ENCODE measurements around the gene RAP1GAP2.
A peak's percentile ranks its signal among the peaks of the same experiment; 100 is the strongest.
"Not testable (repeated sequence)": the region's sequence is repeated elsewhere in the genome, so short reads cannot be mapped to it uniquely, and the experiment has no call there.

The RAP1GAP2 gene

DNA sequence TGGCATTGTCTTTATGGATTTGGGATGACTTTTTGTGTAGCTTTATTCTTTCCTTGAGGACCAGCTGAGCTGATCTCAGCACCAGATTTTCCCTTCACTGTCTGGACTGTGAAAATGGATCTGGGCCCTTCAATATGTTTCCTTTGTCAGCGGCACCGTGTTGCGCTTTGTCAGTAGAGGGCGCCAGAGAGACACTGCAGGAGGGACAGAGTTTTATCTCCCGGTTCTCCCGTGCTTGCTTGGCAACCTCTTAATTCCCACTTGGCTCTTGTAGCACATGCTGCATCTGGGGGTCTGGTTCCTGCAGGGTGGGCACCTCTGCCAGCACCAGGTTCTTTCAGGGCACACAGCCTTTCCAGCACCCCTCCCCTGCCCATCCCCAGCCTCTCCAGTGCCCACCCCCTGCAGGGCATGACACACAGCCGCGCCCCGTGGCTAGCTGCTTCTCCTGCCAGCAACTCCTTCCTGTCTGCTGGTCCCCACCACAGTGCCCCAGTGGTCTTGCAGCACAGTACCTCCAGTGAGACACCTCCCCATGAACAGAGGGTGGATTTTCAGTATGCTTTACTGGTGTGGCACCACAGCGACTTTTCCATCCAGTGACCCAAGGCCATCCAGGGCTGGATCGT, 247.6 kb downstream of the RAP1GAP2 start:
- no peak for DNase-seq (ENCODE audit: low spot score)

DNA sequence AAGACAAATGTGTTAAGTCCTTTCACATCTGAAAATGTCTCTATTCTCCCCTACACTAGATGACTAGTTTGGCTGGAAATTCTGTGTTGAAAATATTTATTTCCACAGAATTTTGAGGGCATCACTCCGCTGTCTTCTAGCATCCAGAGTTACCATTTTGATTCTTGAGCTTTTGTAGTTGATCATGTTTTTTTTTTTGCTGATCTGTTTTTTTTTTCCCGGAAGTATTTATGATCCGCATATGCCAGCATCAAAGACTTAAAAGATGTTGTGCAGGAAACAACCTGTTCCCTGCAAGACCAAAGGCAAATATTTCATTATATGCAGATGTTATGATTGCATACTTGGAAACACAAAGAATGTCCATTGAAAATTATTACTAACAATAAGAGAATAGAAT, 250.5 kb downstream of the RAP1GAP2 start:
- no peak for DNase-seq (ENCODE audit: low spot score)

DNA sequence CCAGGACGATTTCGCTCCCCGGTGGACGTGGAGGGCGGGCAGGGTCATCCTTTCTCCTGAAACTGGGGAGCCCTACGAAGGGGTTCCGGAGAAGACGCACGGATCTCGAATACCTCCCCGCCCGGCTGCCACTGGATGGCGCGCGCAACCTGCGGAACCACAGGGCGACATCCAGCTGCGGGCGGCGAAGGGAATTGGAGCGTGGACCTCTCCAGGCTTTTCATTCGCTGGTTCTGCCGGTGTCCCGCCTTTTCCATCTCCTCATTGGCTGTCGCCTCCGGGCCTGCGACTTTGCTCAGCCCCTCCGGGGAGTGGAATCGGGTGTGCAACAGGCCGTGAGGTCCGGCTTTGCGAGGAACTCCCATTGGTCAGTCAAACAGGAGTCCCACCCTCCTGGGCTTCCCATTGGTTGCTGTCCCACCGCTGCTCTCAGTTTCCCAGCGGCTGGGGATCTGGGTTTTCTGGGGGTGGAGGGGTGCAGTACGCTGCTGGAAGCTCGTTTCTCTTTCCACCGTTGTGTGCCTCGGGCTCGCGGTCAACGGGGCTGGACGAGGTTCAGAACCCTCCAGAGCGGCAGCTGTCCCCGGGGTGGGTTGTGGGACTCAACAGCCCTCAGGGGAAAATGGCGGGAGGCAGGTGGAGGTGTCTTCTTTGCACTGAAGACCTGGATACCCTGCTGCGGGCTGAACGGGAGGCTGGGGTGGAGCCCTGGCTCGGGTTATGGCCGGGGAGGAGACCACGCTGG, 252.7 kb downstream of the RAP1GAP2 start:
- peak; percentile 99 for DNase-seq (ENCODE audit: low spot score)

DNA sequence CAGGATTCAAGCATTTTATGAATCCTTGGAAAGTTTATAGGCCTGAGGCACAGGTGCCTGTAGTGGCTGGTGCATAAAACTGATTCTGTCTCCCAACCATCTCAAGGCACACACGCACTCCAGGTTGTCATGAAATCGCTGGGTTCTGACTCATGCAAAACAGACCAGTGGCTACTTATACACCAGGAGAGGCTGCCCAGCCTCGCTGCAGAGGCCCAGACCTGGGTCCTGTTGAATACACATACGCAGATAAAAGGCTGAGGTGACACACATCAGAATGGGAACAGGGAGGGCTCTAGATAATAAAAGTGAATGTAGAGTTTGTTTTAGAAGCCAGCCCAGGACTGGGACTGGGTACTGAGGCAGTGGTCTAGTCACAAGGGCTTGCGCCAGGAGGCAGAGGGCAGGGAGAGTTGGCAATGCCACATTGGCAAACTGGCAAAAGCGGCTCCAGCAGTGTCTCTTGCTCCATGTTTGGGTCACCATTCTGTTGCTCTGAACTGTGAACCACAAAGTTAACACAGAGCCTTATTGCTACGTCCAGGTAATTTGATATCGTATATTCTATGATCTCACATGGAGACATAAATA, 253.6 kb downstream of the RAP1GAP2 start:
- no peak for DNase-seq (ENCODE audit: low spot score)

DNA sequence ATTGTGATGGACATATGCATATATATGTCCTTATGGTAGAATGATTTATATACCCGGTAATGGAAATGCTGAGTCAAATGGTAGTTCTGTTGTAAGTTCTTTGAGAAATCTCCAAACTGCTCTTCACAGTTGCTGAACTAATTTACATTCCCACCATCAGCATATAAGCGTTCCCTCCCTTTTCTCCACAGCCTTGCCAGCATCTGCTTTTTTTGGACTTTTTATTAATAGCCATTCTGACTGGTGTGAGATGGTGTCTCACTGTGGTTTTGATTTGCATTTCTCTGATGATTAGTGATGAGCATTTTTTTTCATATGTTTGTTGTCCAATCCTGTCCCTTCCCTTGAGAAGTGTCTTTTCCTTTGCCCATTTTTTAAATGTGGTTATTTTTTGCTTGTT, 258.6 kb downstream of the RAP1GAP2 start:
- not testable (repeated sequence) for DNase-seq (ENCODE audit: low spot score)

DNA sequence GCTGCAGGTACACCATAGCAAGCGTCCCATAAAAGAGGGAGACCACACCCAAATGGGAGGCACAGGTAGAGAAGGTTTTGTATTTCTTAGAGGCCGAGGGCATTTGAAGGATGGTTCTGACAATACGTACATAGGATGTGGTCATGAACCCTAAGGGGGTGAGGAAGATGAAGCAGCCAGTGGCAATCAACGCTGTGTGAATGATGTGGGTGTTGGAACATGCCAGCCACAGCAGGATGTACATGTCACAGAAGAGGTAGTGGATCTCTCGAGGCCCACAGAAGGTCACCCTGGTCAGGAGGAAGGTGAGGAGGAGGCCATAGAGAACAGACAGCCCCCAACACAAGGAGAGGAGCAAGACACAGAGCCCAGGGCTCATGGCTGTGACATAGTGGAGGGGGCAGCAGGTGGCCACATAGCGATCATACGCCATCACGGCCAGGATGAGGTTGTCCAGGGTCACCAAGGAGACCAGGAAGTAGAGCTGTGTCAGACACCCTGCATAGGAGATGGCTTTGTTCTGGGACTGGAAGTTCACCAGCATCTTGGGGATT, 266.7 kb downstream of the RAP1GAP2 start:
- not testable (repeated sequence) for DNase-seq (ENCODE audit: low spot score)

DNA sequence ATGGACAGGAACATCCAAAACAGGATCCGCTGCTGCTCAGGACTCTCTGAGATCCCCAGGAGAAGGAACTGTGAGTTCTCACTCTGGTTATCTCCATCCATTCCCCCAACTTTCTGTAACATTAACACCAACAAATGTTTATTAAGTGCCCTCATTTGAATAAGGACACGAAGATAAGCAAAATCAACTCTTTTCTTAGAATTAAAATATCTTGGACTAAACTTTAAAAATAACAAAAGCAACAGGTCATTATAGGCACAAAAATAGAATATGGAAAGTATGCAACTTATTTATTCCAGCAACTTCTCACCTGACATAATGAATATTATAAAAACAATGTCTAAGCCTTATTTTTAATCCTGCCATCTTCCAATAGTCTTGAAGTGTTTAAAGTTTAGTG, 267.3 kb downstream of the RAP1GAP2 start, which contains the start of gene OR1D5:
Gene OR1D5 (minus strand): TSS at position 101 of the 400 bp plus-strand sequence. CDS start 0 bp downstream, at position 101.
- not testable (repeated sequence) for DNase-seq (ENCODE audit: low spot score)

DNA sequence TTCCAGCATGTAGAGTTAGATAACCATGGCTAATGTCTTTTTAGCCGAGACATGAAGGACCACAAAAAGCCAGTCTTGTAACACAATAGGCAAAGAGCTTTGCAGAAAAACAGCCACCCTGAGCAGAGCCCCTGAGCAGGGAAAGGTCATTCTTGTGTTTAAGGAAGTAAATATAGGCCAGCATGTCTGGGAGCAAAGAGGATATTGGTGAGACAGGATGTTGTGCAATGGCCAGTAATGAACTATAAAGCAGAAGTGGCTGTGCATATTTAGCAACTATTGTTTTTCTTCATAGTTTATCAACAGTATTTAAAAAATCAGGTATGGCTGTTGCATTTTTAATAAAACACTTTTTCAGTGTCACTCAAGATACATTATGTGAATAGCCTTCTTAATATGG, 269.0 kb downstream of the RAP1GAP2 start:
- peak; percentile 49 for DNase-seq (ENCODE audit: low spot score)

DNA sequence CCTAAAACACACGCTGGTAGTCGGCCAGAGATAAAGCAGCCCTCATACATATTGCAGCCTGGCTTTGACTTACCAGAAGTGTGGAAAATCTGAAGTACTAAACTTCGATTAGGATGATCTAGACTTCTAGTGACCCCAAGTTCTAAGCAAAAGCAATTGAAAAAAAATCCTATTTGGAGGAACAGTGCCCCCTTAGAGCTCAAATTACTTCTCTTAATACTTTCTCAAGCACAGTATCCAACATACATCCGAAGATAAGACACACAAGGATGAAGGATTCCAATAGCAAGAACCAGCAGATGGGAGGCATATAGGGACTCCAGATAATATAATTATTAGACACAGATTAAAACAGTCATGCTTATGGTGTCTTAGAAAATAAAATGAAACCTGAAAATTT, 277.6 kb downstream of the RAP1GAP2 start:
- DNase-seq (ENCODE audit: low spot score): not testable (repeated sequence)
